GM18508 (cell line): Measurements from ENCODE around the gene CDK9.
"Not testable (repeated sequence)": the region's sequence is repeated elsewhere in the genome, so short reads cannot be mapped to it uniquely, and the experiment has no call there.

Source experiments
- ATAC-seq: cut with Tn5 transposase; IDR thresholded peaks from one replicate; pipeline ENCODE4 v1.9.1; 2021; ENCODE audit warnings: moderate number of reproducible peaks; ENCODE audit not compliant: insufficient read depth, unreplicated experiment

The CDK9 gene

GRCh38 chr9:127785933-127786772, at the start of gene CDK9:
Gene CDK9, plus strand, starts transcription at chr9:127786034. Its CDS starts 115 bp downstream, at chr9:127786149.
- no peak for ATAC-seq

GRCh38 chr9:127738666-127739065, 47.2 kb upstream of the CDK9 start:
- ATAC-seq: no peak

GRCh38 chr9:127739614-127740330, 46.1 kb upstream of the CDK9 start:
- ATAC-seq: no peak

- no peak for ATAC-seq
Measured at GRCh38 chr9:127741831-127742434, 43.9 kb upstream of the CDK9 start.

GRCh38 chr9:127742435-127743088, 43.3 kb upstream of the CDK9 start:
- ATAC-seq: no peak

- ATAC-seq: no peak
Measured at GRCh38 chr9:127744398-127745110, 41.3 kb upstream of the CDK9 start.

- ATAC-seq: no peak
Measured at GRCh38 chr9:127746959-127747569, 38.8 kb upstream of the CDK9 start.

- ATAC-seq: no peak
Measured at GRCh38 chr9:127749090-127749787, 36.6 kb upstream of the CDK9 start.

- no peak for ATAC-seq
Measured at GRCh38 chr9:127751269-127752054, 34.4 kb upstream of the CDK9 start.

GRCh38 chr9:127753148-127753547, 32.7 kb upstream of the CDK9 start:
- ATAC-seq: no peak

- no peak for ATAC-seq
Measured at GRCh38 chr9:127753622-127754021, 32.2 kb upstream of the CDK9 start.

- ATAC-seq: no peak
Measured at GRCh38 chr9:127754099-127755060, 31.5 kb upstream of the CDK9 start.

GRCh38 chr9:127755061-127756060, 30.5 kb upstream of the CDK9 start:
- ATAC-seq: no peak

GRCh38 chr9:127756233-127756632, 29.6 kb upstream of the CDK9 start:
- no peak for ATAC-seq

GRCh38 chr9:127756776-127757175, 29.1 kb upstream of the CDK9 start:
- not testable (repeated sequence) for ATAC-seq

GRCh38 chr9:127758843-127759242, 27.0 kb upstream of the CDK9 start:
- ATAC-seq: no peak
